Measurements from ENCODE around the gene RASGEF1C.

Gene RASGEF1C

GRCh38 chr5:180209137-180209581 lies at the start of gene RASGEF1C:
TSS of gene RASGEF1C (minus strand) at chr5:180209211. CDS start at chr5:180138052, 71,159 bp downstream.
- DNase-seq, result peak; percentile 0 to 37

GRCh38 chr5:180253036-180253824 lies 44.2 kb upstream of the RASGEF1C start:
- no peak for DNase-seq

DNA sequence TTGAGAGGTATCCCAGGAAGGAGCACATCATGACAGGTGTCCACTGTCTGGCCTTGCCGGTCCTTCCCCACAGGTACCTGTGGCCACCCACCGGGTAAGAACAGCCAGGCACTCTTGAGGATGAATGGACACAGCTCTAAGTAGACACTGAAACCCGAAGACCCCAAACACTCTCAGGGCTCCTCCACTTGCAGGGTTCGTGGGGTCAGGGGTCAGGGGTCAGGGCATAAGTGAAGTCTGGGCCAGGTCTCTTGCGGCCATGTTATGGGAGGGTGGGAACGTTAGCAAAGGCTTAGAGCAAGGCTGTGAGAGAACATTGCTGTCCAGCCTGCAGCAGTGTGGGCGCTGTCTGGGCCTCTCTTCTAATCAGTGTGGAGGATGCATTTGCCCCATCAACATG lies 42.9 kb upstream of the RASGEF1C start:
- DNase-seq, result no peak

DNA sequence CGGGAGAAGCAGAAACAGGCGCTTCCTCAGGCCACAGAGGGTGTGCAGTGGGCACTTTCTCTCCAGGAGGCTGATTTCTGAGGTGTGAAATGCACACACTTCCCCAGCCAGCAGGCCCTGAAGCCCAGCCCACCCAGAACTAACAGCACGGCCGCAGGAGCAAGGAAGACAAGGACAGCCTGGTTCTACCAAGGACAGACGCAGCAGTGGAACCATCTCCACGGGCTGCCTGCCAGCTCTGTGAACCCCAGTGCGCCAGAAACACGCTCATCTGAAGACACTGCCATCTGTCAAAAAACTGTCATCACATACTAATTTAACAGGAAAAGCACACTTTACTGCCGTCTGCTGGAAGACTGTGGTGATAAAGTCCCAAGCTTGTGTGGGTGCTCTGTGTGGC lies 42.1 kb upstream of the RASGEF1C start:
- no peak for DNase-seq

GRCh38 chr5:180250329-180250728 lies 41.3 kb upstream of the RASGEF1C start:
- no peak for DNase-seq

DNA sequence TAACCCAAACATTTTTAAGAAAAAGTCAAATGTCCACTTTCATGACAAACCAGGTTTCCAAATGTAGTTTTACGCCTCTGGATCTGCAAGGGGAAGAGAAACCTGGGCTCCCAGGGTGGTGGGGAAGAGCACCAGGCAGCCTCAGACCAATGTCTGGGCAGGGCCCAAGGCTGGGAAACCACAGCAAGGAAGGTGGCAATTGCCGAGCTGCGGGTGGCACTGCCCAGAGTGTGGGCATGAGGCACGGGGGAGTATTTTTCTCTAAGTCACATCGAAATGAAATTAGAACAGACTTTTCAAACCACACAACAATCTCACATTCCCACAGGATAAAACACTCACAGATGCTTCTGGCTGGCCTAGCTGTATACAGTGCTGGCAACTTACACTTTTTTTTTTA lies 32.6 kb upstream of the RASGEF1C start:
- no peak for DNase-seq

- no peak for DNase-seq
These were observed 29.6 kb upstream of the RASGEF1C start for GRCh38 chr5:180238631-180239030.

DNA sequence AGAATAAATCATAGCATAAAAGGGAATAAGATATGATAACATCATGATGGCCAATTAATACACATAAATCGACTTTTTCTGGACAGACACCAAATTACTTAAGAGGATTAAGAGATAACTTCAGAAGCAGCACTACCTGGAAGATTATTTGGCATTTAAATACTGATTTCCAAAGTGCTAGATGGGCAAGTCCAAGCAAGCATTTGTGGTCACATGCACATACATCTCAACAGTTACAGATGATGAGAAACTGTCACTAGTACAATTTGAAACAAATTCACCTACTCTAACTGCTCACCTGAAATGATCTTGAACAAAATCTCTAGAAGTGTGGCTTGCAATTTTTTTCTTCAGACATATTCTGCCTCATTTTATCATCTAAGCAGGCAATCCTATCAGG lies 26.8 kb upstream of the RASGEF1C start:
- no peak for DNase-seq

DNA sequence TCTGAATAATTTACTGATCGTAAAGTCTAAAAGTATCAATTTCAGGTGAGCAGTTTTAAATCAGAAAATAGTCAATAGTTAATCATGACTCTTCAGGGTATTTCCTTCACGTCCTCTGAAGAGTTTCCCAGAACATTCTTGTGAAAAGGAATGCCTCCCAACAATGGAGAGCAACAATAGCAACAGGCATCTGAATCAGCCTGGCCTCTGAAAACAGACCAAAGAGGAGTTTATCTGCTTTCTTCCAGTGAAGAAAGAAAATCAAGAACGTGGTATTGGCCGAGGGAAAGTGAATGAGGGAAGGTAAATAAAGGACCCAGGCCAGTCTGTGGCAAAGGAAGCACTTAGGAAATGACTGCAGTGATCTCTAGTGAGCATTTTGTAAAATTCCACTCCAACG lies 26.1 kb upstream of the RASGEF1C start:
- no peak for DNase-seq

GRCh38 chr5:180234271-180234670 lies 25.3 kb upstream of the RASGEF1C start:
- DNase-seq, result no peak

GRCh38 chr5:180233729-180234128 lies 24.7 kb upstream of the RASGEF1C start:
- DNase-seq, result no peak

DNA sequence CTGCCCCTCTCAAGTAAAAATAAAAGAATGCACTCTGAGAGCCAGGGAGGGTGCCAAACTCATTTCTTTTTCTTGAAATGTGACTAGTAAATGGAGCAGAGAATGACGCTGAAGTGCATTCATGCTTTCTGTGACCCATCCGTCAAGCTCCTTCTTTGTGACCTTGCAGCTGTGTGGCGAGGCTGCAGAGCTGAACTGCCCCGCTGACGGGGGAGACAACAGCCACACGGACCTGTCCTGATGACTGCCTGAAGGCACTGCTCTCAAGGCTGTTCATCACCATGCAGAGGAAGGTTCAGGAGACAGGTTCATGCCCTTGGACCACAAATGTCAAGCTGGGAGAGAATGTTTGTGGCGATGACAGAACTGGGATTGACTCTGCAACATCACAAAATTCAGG lies 21.0 kb upstream of the RASGEF1C start:
- no peak for DNase-seq

DNA sequence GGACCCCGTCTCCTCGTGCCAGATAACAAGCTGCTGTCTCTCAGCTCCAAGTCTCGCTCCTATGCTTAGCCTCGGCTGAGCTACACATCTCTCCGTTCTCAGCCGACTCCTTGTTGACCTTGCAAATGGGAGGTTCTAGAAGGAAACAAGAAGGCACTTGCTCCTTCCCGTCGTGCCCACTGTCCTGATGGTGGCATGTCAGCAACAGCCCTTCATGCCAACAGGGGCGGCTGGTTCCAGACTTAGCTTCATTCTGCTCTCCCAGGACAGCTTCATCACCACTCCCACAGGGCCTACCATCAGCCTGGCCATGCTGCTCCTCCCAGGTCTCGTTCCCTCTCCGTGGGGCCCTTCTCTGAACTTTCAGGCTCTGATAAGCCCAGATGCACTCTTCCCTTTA lies 13.0 kb upstream of the RASGEF1C start:
- no peak for DNase-seq

GRCh38 chr5:180217797-180218196 lies 8.8 kb upstream of the RASGEF1C start:
- DNase-seq, result no peak

DNA sequence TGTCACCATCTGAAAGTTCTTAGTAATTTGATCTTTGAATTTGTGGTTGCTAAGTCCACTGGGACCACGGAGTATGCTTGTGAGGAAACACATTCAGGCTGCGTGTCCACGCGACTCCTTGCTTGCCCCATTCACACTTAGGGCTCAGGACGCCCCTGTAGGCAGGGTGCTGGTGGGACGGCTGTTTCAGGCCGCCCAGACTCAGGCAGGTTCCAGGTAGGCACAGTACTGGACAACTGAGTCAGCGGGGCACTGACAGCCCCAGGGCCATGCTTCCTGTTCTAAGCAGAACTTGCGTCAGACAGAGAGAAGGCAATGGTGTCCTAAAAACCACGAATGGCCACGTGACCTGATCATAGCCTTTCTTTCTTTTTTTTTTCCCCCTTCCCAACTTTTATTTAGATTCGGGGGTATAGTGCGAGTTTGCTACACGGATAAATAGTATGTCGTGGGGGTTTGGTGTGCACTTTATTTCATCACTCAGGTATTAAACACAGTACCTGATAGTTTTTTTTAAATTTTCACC lies 7.7 kb upstream of the RASGEF1C start:
- no peak for DNase-seq

GRCh38 chr5:180215783-180216630 lies 7.0 kb upstream of the RASGEF1C start:
- no peak for DNase-seq

GRCh38 chr5:180214870-180215770 lies 6.1 kb upstream of the RASGEF1C start:
- DNase-seq, result no peak

- DNase-seq, result no peak
These were observed 4.7 kb upstream of the RASGEF1C start for GRCh38 chr5:180213657-180214207.

DNA sequence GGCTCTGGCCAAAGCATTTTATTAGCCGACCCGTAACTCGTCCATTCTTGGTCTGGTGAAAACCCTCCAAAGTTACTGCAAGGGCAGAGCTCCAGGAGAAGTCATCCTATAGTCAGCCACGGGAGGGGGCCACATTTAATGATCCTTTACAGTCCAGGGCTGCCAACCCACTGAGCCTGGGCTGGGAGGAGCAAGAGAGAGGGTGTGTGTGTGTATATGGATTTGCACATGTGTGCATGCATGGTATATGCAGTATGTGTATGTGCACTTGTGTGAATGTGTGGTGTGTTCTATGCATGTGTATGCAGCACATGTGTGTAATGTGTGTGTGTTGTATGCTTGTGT lies 4.2 kb upstream of the RASGEF1C start:
- DNase-seq, result no peak

- DNase-seq, result no peak
These were observed 3.6 kb upstream of the RASGEF1C start for GRCh38 chr5:180212363-180213255.

DNA sequence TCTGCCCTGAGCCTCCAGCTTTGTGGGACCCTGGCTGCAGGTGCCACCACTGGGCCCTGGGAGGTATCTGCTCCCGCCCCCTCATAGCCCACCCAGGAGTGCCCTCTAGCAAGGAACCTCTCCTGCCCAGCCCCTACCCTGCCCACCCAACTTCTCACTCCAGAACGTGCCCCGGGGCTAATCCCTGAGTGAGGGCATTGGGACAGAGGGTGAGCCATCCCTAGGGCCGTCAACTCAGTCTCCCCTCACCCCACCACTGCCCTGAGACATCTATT lies 2.7 kb upstream of the RASGEF1C start:
- DNase-seq, result no peak
